HG02763 (cell line): ENCODE results near the gene RGS7.
"Not testable (repeated sequence)": the region's sequence is repeated elsewhere in the genome, so short reads cannot be mapped to it uniquely, and the experiment has no call there.

Experiments
- ATAC-seq: cut with Tn5 transposase; IDR thresholded peaks from one replicate; pipeline ENCODE4 v1.9.1; 2021; ENCODE audit warnings: mild to moderate bottlenecking, moderate library complexity; ENCODE audit not compliant: unreplicated experiment

RGS7 gene

DNA sequence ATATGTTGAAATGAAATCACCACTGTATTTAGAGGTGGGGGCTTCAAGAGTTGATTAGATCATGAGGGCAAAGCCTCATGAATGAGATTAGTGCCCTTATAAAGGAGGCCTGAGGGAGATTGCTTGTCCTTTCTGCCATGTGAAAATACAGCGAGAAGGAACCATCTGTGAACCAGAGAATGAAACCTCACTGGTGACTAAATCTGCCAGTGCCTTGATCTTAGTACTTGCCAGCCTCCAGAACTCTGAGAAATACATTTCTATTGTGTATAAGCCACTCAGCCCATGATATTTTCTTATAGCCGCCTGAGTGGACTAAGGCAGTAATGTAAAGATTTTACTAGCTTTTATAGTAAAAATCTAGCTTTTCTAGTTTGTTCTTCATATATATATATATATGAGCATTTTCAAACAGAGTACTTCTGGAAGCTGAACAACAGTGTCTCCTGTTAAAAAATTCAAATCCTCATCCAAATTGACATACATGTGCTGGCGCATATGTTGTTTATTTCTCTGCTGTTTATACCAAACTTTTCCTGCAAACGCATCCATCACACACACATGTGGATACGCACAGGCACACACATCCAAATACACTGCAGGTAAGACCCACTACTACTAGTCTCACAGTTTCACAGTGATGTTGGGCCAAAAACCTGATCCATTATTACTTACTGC lies 213.1 kb downstream of the RGS7 start:
- no peak for ATAC-seq

DNA sequence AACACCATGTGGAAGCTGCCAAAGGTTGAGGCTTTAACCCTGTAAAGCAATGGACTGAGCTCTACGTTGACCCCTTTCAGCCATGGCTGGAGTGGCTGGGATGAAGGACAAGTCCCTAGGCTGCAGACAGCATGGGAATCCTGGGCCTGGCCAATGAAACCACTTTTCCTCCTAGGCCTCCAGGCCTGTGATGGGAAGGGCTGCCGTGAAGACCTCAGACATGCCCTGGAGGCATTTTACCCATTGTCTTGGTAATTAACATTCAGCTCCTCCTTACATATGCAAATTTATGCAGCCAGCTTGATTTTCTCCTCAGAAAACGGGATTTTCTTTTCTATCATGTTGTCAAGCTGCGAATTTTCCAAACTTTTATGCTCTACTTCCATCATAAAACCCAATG lies 214.5 kb downstream of the RGS7 start:
- ATAC-seq = no peak

- ATAC-seq = not testable (repeated sequence)
These were observed 215.4 kb downstream of the RGS7 start for GRCh38 chr1:241141646-241142045.

DNA sequence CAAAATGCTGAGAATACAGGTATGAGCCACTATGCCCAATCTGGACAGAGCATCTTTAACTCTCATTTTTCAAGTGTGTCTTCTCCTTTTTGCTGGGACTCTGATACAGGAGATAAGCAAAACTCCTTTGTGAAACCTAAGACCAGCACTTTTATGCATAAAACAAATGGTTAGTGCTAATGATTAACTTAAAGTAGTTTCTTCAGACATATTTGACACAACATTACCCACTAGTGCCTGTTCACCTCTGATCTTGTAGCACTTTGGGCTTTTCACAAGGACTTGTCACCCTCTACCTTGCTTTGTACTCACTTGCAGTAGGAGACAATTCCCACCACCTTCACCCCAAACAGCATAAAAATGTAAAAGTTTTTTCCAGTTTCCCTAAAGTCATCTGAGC lies 216.3 kb downstream of the RGS7 start:
- no peak for ATAC-seq

DNA sequence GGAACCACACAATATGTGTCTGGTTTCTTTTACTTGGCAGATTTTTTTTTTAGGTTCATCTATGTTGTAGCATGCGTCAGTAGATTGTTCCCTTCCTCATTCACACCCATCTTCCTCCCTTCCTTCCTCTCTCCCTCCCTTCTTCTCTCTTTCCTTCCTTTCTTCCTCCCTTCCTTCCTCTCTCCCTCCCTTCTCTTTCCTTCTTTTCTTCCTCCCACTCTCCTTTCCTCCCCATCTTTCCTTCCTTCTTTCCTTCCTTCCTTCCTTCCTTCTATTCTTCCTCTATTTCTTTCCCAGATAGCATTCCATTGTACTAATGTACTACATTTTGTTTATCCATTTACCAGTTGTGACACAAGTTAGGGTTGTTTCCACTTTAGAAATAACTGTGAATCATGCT lies 218.0 kb downstream of the RGS7 start:
- ATAC-seq = no peak

DNA sequence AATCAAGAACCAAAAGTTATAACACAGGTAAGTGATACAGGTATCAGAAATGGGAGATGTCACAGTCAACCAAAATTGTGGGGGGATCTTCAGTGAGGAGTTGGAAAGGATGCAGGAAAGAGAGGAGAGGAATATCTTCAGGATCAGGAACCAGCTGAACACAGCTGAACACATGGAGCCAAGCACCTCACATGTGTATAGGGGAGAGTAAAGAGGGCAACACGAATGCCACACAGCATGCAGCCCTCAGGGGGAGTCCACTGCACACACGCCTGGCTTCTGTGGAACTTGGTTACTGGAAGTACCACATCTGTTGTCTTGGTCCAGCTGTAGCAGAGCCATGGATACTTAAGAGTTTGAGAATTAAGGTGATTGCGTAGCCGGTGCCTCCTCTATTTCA lies 218.8 kb downstream of the RGS7 start:
- ATAC-seq = no peak

DNA sequence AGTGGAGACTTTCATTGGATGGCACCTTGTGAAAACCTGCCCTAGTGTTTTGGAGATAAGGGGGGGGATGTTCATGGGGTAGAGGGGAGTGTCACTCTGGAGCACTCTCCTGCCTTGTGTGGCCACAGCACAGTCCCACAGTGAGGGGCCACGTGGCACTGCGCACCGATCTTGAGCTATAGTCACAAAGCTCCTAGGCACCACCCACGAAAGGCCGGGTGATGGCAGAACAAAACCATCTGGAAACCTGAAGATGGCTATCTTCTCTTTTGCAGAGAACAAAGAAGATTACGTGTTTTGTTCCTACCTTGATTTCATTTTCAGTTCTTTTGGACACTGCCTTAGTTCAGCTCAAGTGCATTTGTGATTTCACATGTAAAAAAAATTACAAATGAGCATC lies 220.6 kb downstream of the RGS7 start:
- ATAC-seq = no peak

- no peak for ATAC-seq
These were observed 225.3 kb downstream of the RGS7 start for GRCh38 chr1:241131636-241132194.

DNA sequence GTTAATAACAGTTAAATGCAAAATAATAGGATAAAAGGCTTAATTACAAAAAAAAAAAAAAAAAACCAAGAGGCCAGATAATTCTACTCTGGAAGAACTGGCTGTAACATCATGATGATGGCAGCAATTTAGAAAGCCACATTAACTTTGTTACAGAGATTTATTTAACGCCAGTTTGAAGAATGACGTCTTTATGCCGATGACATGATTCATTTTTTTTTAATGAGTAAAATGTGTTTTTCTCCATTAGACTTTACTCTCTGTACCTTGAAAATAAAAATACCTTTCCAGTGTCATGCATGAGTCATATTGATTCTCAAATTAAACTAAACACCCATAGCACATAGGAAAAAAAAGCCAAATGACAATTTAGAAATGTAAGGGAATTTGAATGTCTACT lies 226.1 kb downstream of the RGS7 start:
- no peak for ATAC-seq

GRCh38 chr1:241129207-241129960 lies 227.6 kb downstream of the RGS7 start:
- ATAC-seq = no peak

DNA sequence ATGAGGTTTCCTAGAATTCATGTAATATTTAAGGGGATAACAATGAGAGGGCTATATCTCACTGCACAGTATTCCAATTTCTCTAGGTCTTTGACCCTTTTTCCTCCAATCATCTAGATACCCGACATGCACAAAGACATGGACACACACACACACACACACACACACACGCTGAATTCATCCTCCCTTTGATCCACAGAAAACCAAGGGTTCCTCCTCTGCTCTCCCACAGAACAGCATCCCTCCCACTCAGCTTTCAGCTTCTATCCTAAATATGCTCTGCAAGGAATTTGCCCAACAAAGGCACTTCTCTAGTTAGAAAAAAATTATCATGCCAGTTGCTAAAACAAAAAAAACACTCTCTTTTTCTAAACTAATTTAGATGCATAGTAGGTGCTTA lies 231.7 kb downstream of the RGS7 start:
- no peak for ATAC-seq

DNA sequence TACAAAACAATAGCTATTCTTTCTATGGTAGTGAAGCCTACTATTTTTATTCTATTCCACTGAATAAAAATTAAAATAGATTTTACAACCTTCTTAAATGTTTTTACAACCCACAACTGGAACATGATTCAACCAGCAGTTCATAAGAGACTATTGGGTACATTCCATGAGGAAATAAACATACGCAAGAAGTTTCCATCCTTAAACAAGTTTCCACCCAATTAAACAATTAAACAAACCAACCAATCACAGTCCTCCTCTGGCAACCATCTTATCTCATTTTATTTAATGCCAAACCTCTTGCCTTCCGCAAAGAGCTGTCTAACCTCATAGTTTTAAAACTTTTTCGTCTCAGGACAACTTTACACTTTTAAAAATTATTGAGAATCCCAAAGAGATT lies 239.0 kb downstream of the RGS7 start:
- ATAC-seq = no peak

DNA sequence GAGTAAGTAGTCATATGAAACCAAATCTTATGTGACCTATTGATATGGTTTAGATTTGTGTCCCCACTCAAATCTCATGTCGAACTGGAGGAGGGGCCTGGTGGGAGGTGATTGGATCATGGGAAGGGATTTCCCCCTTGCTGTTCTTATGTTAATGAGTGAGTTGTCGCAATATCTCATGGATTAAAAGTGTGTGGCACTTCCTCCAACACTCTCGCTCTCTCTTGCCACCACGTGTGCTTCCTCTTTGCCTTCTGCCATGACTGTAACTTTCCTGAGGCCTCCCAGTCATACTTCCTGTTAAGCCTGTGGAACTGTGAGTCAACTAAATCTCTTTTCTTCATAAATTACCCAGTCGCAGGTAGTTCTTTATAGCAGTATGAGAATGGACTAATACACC lies 241.2 kb downstream of the RGS7 start:
- no peak for ATAC-seq

DNA sequence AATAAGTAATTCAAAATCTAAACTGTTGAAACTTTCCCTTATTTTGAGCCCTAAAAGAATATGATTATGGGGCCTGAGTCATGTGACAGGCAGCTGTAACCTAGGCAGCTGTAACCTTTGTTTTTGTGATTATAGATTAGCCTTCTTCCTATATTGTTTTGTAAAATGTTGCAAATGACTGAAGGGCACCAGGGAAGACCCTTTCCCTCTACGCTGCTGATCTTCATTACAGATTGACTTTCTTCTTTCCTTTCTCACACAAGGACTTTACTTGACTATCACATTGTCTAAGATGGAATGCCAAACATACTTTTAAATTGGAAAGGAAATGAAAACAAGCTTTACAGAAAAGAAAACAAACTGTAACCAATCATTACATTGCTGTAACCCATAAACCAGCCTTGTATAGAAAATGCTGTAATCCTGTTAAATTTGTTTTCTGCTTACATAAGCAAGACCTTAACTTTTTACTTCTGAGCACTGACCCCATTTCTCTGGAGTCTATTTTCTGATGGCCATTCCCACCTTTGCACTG lies 242.2 kb downstream of the RGS7 start:
- no peak for ATAC-seq

DNA sequence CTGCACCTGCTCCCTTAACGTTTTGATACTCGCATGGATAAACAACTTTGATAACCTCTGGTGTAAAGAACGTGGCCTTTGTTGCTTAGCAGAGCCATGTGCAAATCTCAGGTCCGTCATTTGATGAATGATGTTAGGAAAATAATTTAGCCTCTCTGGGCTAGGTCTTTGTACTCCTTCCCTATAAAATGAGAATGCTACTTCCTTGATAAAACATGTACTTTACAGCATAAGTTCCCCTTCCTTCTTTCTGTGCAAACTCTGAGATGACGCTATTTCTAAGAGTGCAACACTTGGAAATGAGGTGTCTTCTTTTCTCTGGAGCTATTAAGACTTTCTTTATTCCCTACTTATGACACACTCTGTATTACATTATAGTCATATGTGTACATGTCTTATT lies 243.4 kb downstream of the RGS7 start:
- ATAC-seq = no peak

DNA sequence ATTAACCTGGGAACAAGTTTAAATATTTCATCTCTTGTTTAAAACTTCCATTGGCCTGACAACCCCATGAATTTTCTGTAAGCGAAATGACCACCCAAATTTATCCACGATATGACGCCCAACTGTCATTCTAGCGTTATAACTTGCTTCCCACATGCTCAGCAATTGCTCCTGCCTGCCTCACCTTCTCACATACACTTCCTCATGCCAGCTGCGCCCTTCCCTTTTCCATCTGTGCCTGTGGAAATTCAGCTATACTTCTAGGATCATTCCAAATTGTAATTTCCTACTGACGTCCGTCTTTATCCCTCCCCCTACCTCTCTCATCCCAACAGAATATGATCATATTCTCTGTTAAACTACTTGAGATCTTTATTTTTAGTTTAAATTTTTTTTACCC lies 248.0 kb downstream of the RGS7 start:
- no peak for ATAC-seq

DNA sequence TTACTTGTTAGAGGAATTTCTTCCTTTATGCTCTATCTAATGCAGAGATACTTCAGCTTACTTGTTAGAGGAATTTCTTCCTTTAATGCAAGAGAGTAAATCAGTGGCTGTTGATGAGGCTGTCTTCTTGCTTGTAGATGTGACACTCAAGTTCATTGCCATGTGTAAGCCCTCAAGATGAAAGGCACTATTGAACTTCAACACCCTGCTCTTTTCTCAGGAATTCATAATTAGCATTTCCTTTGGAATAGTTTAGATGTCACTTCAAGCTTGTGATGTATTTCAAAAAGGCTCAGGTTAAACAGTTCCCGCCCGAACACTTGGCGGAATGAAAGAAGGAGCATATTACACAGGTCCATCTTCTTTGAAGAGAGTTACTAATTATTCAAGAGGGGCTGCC lies 251.9 kb downstream of the RGS7 start:
- ATAC-seq = no peak

DNA sequence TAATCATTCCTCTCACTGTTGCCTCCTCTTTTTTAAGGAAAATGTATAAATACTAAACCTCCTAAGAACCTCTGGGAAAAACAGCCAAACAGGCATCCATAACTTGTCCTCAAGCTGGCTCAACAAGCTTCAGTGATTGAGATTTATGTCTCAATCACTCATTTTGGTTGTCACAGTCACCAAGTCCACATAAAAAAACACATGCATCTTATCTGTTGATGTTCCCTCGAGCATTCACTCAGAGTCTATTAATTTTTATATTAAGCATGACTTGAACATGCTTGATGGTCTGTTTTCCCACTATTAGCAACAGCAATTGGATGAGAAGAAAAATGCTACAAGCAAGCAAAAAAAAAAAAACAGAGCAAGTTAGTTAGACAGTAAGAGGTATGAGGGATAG lies 254.3 kb downstream of the RGS7 start:
- no peak for ATAC-seq

DNA sequence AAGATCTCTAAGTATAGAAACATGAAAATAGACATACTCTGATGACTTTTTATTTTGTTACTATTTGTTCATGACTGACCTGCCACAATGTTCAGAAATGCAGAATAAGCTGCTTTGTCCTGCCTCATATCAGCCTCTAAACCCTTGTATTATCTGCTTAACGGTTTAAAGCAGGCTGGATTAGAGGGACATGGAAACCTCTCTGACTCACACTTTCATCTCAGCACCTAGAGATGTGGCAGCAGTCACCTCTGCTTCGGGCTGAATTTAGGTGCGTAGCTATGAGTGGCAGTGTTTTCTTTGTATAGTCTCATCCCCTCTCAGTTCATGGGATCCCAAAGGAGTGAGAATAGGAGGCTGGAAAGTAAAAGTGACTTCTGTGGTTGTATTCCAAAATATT lies 255.4 kb downstream of the RGS7 start:
- no peak for ATAC-seq

DNA sequence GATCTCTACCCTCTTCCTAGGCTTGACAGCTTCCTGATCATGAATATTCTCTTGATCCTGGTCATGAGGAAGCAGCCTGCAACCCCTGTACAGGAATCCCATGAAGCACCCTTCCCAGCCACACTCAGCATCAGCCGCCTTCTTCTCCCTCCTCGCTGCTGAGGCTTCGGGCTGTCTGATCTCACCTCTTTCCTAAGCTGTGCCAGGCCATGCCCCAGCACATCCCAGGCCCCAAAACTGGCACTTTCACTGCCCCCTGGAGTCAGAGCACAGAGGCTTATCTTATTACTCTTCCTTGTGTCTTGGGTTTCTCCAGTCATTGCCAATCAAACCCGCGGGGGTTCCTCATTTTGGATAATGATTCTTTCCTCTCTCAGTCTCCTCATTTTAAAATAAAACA lies 259.5 kb downstream of the RGS7 start:
- no peak for ATAC-seq

DNA sequence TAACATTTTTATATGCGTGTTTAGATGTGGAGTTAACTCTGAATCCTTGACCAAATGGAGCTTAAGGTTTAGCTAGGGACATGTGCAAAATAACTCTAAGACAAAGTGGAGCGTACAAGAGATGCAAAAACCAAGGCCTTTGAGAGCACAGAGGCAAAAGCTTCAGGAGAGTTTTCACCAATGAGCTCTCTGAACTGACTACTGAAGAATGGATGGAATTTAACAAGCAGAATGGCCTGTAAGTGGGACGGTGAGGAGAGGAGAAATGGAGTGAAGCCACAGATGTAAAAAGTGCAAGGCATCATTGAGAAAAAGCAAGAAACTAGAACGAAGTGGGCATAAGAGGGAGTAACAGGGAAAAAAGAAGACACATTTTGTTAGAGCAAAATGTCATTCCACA lies 260.0 kb downstream of the RGS7 start:
- ATAC-seq = no peak

DNA sequence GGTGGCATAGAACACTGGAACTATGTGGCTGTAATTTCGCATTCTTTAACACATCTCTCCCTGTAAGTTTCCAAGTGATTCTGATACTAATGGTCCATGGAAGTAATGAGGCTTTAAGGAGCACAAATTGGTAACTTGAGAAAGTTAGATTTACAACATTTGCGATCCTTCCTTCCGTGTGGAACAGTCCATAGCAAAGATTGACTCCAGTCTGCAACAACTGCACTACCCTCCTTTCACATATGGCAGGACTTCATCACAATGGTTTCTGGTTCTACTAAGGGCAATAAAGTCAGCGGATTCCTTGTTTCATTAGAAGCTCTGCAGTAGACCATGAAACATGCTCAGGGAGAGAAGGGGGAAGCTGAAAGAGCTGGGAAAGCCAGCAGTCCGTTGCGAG lies 261.2 kb downstream of the RGS7 start:
- no peak for ATAC-seq
